Prostate gland (tissue), 2 donors: ENCODE measurements around the gene ITGAV. TPM values are rescaled to one million over a fixed set of nuclear protein-coding genes. Genes with fewer than 3 reads are reported as not detected.

Experiments used
- DNase-seq: peaks from one replicate; pipeline ENCODE4 v3.0.0-alpha.2; 2019; ENCODE audit warnings: low spot score
- H3K27ac ChIP-seq, 2 donors: fragments of 200-600 bp; sonication (generic); 2 replicates each; pipeline ENCODE4 v1.5.1; 2017 to 2019
- H3K27me3 ChIP-seq: fragments of 200-600 bp; sonication (generic); replicated peaks from 2 replicates; pipeline ENCODE4 v1.5.1; 2019; ENCODE audit not compliant: insufficient read depth
- H3K36me3 ChIP-seq, 2 donors: fragments of 200-600 bp; sonication (generic); 1 replicate in 1 of 2; 2 replicates in 1 of 2; pipeline versions ENCODE4 v1.5.1 to v1.8.1; 2017 to 2019
- H3K4me1 ChIP-seq: fragments of 200-600 bp; sonication (generic); replicated peaks from 2 replicates; pipeline ENCODE4 v1.5.1; 2019
- H3K4me3 ChIP-seq, 2 donors: fragments of 200-600 bp; sonication (generic); 2 replicates each; pipeline ENCODE4 v1.5.1; 2017 to 2019
- H3K9me3 ChIP-seq: fragments of 200-600 bp; sonication (generic); 2 replicates; pipeline ENCODE4 v1.5.1; 2017
- CTCF ChIP-seq, 4 experiments: fragments of 200-600 bp in 2 of 4; fragments of 450-650 bp in 2 of 4; sonication (generic) in 2 of 4; IDR thresholded peaks; 1 replicate in 3 of 4; 2 replicates in 1 of 4; pipeline ENCODE4 v1.5.1; 2016 to 2019; ENCODE audit warnings: antibody characterized with exemption in 4 of 4, mild to moderate bottlenecking in 2 of 4, moderate library complexity in 2 of 4
- POLR2A ChIP-seq: fragments of 450-650 bp; IDR thresholded peaks from one replicate; pipeline ENCODE4 v1.6.1; 2016; ENCODE audit warnings: antibody characterized with exemption, mild to moderate bottlenecking
- POLR2AphosphoS5 ChIP-seq: sonication (generic); formaldehyde crosslinking; IDR thresholded peaks from one replicate; pipeline ENCODE4 v1.6.1; 2017; ENCODE audit warnings: antibody characterized with exemption
- WGBS: methylation state at CpG from one replicate; pipeline ENCODE4 v1.1.5; 2018; 5-methylcytosine and 5-hydroxymethylcytosine counted together
- intact Hi-C: fragments of 100-400 bp; cut with DNase I; formaldehyde crosslinking; loops from one replicate; pipeline ENCODE4 v1.14.2; 2022
- total RNA-seq, 2 donors: library from RNA; depleted of rRNA; stranded (reverse); fragments of >200 nt; gene quantifications; one replicate each; pipeline ENCODE4 v1.1.0, GENCODE V29; 2016

Gene ITGAV
- total RNA-seq, 2 donors from 2014 or later = 47.0 to 84.8 TPM

GRCh38 chr2:186726938-186727337 lies 137.1 kb downstream of the ITGAV start:
- DNase-seq = no peak
- H3K36me3 ChIP-seq = no peaks in the 10 kb centered on the region
- WGBS = 69% methylated on average over 3 of the region's 3 CpGs
- no peaks in the 10 kb centered on the region for H3K27me3 ChIP-seq
- no peaks in the 10 kb centered on the region for H3K9me3 ChIP-seq
- no peak for TF ChIP-seq POLR2A
- TF ChIP-seq POLR2AphosphoS5 = no peak
- TF ChIP-seq CTCF (IDR thresholded peaks at IDR 0.05) = no peak
- no peak overlapping the region for H3K27ac ChIP-seq
- no peaks in the 10 kb centered on the region for H3K4me1 ChIP-seq
- intact Hi-C loops = no loop called here
- H3K4me3 ChIP-seq = no peak overlapping the region

GRCh38 chr2:186728631-186729030 lies 138.8 kb downstream of the ITGAV start:
- no peaks in the 10 kb centered on the region for H3K36me3 ChIP-seq
- no peaks in the 10 kb centered on the region for H3K4me1 ChIP-seq
- H3K9me3 ChIP-seq = no peaks in the 10 kb centered on the region
- no peaks in the 10 kb centered on the region for H3K27me3 ChIP-seq
- 92% methylated on average over 2 of the region's 2 CpGs for WGBS
- no peak overlapping the region for H3K27ac ChIP-seq
- intact Hi-C loops = no loop called here
- no peak for DNase-seq
- TF ChIP-seq POLR2A (no peak), POLR2AphosphoS5 (no peak), CTCF (IDR thresholded peaks at IDR 0.05) (no peak)
- no peak overlapping the region for H3K4me3 ChIP-seq

Other genes with a start within 250 kb of the ITGAV start
- gene ZC3H15, start 103.8 kb upstream of the ITGAV start, total RNA-seq = 10 to 100 TPM; 44.6 to 45.3 TPM
- 1 to 10 TPM; 4.0 to 6.0 TPM for gene FAM171B, start 104.0 kb downstream of the ITGAV start, total RNA-seq